Fibroblast of pulmonary artery (primary cell): ENCODE measurements around the gene KIAA1328.
A peak's percentile ranks its signal among the peaks of the same experiment; 100 is the strongest.
"Not testable (repeated sequence)": the region's sequence is repeated elsewhere in the genome, so short reads cannot be mapped to it uniquely, and the experiment has no call there.

Experiments used
- DNase-seq: peaks from one replicate; pipeline ENCODE4 v3.0.0-alpha.2; 2010; ENCODE audit warnings: low read depth
- H3K4me3 ChIP-seq: replicated peaks from 2 replicates; pipeline ENCODE4 v1.5.1; 2011; ENCODE audit warnings: low read depth, mild to moderate bottlenecking, control low read depth, low read length, moderate library complexity
- CTCF ChIP-seq: IDR thresholded peaks from 2 replicates; pipeline ENCODE4 v1.5.1; 2011; ENCODE audit warnings: mild to moderate bottlenecking, control low read depth, low read length, inconsistent platforms; ENCODE audit errors: missing control alignments

The KIAA1328 gene

DNA sequence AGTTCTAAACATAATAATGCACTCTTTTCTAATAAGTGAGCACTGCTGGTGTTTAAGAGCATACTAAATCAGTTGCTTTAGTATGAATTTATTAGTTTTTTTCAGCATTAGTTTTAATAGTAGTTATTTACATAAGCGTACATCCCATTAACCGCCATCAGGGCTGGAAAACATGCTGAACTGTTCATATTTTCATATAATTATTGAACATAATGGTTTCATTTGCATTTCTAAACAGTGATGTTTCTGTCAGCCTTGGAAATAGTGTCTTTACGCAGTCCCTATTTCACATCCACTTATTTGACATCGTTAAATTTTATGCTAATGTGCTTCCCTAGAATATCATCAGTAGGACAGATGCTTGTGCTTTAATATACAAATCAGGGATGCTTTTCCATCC lies 71.5 kb downstream of the KIAA1328 start:
- TF ChIP-seq CTCF = no peak
- no peak overlapping the region for H3K4me3 ChIP-seq
- DNase-seq = no peak

GRCh38 chr18:36901277-36901701 lies 72.4 kb downstream of the KIAA1328 start:
- no peak overlapping the region for H3K4me3 ChIP-seq
- TF ChIP-seq CTCF = no peak
- DNase-seq = peak; percentile 14

DNA sequence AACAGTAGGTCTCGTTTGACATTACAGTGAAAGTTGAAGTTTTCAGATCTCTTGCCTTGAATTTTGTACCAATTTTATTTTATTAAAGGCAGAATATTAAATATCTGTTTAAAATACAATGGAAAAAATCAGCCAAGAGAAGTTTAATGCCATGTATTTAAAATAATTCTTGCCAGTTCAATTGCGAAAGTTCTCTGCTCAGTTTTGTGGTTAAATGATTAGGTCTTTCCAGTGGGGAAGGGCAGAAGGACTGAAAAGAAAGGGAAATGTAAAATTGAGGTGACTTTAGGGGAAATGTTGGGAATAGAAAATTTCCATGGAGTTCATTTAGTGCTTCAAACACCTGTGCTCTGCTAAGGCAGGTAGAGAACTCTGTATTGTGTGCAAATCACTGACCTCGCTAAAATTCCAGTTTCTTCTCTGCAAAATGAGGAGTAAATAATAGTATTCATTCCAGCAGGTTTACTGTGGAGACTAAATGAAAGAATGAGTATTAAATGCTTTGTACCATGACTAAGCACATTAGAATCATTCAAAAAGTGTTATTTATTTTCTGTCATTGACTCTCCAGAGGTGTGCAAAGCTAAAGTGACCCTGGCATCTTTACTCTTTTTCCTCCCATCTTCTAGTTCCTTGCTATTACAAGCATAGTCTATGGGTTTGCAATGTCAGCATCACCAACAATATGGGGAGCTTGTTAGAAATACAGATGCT lies 74.4 kb downstream of the KIAA1328 start:
- no peak overlapping the region for H3K4me3 ChIP-seq
- no peak for TF ChIP-seq CTCF
- peak; percentile 42 for DNase-seq

DNA sequence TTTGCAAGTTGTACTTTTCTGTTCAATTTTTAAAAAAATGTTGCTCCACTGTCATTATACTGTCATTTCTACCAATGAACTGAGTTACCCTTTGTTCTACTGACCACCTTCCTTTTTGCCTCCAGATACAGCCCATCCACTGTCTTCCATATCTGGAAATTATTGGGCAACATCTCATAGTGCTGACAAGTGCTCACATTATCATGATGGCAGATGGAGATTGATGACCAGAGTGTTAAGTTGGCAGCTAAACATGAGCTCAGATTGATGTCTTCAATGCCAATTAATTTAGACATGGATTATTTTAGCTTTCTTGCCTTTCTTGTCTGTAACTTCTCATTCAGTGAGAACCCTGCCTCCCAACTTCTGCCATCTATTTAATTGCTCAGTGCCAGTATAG lies 76.6 kb downstream of the KIAA1328 start:
- TF ChIP-seq CTCF = no peak
- no peak overlapping the region for H3K4me3 ChIP-seq
- no peak for DNase-seq

DNA sequence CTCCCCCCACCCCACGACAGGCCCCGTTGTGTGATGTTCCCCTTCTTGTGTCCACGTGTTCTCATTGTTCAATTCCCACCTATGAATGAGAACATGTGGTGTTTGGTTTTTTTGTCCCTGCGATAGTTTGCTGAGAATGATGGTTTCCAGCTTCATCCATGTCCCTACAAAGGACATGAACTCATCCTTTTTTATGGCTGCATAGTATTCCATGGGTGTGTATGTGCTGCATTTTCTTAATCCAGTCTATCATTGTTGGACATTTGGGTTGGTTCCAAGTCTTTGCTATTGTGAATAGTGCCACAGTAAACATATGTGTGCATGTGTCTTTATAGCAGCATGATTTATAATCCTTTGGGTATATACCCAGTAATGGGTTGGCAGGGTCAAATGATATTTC lies 80.4 kb downstream of the KIAA1328 start:
- DNase-seq, H3K4me3 ChIP-seq: not testable (repeated sequence)

GRCh38 chr18:36912887-36913286 lies 84.0 kb downstream of the KIAA1328 start:
- TF ChIP-seq CTCF = no peak
- no peak overlapping the region for H3K4me3 ChIP-seq
- no peak for DNase-seq

DNA sequence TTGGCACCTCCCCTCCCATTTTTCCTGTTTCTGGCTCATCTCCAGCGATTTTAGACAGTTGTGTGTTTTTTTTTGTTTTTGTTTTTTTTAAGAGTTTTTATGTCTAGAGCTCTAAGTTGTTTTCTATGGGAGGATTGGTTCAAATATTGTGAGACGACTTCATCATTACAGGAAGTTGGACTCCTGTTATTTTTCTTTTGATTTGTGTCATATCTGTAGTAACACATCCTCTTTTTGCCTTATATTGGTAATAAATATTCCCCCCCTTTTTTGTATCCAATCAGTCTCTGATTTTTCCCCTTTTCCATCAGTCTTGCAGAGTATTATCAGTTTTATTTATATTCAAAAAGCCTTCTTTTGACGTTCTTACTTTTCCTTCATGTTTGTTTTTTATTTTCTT lies 89.0 kb downstream of the KIAA1328 start:
- H3K4me3 ChIP-seq = no peak overlapping the region
- no peak for DNase-seq
- TF ChIP-seq CTCF = no peak
